ENCODE data around the gene OASL.

Gene OASL

GRCh38 chr12:121010860-121011259, 28.2 kb downstream of the OASL start:
- no peak for DNase-seq

DNA sequence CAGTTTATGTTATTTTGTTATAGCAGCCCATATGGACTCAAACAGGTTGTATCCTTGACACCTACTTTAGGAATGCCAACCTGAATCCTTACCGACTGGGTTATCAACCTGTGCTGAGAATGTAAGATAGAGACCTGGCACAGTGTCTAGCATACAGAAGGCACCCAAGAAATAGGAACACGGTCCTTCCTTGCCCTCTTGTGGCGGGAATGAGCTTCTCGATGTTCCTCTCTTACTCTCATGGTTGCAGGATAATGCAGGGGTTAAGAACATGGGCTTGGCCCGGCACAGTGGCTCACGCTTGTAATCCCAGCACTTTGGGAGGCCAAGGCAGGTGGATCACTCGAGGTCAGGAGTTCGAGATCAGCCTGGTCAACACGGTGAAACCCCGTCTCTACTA, 29.3 kb downstream of the OASL start:
- no peak for DNase-seq

DNA sequence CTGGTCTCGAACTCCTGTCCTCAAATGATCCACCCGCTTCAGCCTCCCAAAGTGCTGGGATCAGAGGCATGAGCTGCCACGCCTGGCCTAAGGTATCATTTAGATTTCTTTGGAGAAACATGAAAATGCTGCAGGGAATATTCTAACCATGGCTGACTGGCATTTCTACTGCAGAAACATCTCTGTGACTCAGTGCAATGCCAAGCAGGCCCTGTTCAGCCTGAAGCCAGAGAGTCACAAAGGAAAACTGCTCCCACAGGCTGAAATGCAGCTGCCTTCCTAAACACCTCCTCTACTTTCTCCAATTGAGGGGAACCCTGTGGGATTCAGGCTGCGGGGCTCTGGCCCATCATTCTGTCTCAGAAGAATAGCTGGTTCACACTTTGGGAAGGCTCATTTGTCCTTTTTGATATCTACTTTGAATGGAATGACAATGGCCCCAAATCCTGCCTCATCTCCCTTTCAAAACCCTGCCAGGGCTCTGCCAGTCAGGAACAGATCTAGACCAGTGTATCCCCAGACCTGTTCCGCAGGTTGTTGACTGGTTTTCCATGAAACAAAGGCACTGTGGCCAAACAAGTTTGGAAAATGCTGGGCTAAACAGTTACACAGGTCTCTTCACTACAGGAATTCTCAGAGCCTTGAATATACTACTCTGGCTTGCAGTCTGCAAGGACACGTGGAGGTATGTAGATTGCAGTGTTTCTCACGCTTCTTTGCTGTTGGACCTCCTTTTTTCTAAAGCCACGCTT, 30.5 kb downstream of the OASL start:
- DNase-seq = no peak

- peak in 3 of 6 experiments; percentile 2 to 10 (median 6) for DNase-seq
Measured at GRCh38 chr12:121005346-121005815, 33.7 kb downstream of the OASL start.

DNA sequence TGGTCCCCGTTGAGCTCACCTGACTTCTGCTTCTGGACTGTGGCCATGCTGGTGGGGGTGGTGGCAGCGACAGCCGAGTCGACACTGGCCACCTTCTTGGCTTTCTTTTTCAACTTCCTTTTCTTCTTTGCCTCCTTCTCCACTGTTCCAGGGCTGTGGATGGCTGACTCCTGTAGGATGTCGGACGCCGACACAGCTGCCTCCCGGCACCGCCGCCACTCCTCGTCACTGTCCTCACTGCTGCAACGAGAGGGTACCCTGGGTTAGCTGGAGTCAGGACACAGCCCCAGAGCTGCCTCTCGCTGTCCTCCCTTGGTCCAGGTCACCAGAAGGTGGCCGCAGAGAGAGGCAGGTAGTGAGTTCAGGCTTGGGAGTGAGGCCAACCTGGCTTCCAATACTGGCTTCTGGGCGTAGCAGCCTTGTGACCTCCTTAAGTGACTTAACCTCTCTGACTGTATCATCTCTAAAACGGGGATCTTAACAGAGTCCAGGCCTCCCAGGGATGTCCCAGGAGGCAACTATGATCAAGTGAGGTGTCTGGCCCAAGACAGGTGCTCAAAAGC, 34.7 kb downstream of the OASL start:
- DNase-seq = no peak

DNA sequence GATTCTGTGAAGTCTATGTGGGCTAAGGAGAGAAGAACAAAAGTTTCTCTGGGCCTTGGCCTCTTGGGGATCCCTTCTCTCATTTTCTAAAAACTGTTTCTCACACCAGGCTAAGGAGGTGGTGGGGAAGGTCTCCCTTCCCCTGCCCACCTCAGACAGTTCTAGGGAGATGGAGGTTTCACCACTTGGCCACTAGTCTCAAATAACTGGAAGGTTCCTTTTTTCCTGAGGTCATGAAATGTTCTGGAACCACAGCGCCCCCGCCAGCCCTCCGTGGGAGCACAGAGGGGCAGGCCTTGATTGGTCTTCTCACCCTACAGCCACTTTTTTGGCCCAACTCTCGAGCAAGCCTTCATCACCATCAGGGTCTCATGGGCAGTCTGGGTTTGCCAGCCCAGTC, 35.4 kb downstream of the OASL start:
- DNase-seq = no peak

DNA sequence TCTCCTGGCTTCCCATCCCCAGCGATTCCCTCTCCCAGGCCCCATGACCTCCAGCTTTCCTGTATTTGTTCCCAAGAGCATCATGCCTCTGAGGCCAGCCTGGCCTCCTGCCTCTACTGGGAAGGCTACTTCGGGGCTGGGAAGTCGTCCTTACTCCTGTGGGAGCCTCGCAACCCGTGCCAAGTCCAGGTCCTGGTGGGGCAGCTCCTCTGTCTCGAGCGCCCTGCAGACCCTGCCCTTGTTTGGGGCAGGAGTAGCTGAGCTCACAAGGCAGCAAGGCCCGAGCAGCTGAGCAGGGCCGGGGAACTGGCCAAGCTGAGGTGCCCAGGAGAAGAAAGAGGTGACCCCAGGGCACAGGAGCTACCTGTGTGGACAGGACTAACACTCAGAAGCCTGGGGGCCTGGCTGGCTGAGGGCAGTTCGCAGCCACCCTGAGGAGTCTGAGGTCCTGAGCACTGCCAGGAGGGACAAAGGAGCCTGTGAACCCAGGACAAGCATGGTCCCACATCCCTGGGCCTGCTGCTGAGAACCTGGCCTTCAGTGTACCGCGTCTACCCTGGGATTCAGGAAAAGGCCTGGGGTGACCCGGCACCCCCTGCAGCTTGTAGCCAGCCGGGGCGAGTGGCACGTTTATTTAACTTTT, 37.1 kb downstream of the OASL start:
- DNase-seq = no peak

DNA sequence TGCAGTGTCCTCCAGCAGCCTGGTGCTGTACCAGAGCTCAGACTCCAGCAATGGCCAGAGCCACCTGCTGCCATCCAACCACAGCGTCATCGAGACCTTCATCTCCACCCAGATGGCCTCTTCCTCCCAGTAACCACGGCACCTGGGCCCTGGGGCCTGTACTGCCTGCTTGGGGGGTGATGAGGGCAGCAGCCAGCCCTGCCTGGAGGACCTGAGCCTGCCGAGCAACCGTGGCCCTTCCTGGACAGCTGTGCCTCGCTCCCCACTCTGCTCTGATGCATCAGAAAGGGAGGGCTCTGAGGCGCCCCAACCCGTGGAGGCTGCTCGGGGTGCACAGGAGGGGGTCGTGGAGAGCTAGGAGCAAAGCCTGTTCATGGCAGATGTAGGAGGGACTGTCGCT, 38.0 kb downstream of the OASL start:
- no peak for DNase-seq

GRCh38 chr12:121000530-121000929, 38.5 kb downstream of the OASL start:
- DNase-seq = no peak

GRCh38 chr12:120999191-121000120, 39.6 kb downstream of the OASL start:
- DNase-seq = no peak

- DNase-seq = no peak
Measured at GRCh38 chr12:120998435-120998834, 40.6 kb downstream of the OASL start.

DNA sequence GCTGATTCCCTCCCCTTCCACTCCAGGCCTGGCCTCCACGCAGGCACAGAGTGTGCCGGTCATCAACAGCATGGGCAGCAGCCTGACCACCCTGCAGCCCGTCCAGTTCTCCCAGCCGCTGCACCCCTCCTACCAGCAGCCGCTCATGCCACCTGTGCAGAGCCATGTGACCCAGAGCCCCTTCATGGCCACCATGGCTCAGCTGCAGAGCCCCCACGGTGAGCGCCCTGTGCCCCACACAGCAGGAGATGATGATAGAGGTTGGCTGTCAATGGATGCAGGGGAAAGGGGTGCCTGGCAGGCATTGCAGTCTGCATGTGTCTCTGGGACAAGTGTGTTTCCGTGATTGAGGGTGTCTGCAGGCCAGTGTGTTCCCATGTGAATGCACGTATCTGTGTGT, 41.6 kb downstream of the OASL start:
- DNase-seq = no peak

DNA sequence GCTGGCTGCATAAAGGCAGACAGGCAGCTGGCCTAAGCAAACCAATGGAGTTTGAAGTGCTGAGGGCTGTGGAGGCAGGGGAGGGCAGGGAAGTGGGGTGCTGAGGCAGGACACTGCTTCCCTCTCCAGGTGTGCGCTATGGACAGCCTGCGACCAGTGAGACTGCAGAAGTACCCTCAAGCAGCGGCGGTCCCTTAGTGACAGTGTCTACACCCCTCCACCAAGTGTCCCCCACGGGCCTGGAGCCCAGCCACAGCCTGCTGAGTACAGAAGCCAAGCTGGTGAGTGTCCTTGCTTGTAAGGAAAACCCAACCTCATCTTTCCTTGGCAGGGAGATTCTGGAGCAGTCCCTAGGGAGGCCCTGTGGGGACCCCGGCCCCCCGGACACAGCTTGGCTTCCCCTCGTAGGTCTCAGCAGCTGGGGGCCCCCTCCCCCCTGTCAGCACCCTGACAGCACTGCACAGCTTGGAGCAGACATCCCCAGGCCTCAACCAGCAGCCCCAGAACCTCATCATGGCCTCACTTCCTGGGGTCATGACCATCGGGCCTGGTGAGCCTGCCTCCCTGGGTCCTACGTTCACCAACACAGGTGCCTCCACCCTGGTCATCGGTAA, 42.8 kb downstream of the OASL start:
- DNase-seq = no peak

GRCh38 chr12:120994589-120995337, 44.3 kb downstream of the OASL start:
- no peak for DNase-seq

DNA sequence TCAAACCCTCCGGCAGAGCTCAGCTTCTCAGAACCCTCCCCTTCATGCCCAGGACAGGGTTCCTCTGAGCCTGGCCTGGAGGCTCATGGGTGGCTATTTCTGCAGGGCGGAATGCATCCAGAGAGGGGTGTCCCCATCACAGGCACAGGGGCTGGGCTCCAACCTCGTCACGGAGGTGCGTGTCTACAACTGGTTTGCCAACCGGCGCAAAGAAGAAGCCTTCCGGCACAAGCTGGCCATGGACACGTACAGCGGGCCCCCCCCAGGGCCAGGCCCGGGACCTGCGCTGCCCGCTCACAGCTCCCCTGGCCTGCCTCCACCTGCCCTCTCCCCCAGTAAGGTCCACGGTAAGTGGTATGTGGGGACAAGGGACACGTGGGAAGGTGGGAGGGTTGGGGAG, 45.0 kb downstream of the OASL start:
- DNase-seq = no peak

GRCh38 chr12:120993496-120993895, 45.5 kb downstream of the OASL start:
- no peak for DNase-seq

DNA sequence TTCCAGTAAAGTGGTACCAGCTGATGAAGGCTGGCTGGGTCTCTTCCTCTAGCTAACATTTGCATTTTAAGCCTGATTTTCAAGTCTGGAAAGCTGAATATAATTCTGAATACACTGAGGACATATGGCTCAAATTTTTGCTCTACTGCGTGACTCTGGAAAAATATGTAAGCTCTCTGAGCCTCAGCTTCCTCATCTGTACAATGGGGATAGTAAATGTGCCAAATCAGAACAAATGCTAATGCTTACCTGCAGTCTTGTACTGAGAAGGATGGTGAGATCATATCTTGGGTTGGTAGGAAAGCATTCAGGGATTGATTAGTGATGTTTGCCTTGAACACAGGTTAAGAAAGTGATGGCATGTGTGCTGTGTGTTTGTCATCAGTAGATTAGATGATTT, 46.1 kb downstream of the OASL start:
- DNase-seq = no peak

DNA sequence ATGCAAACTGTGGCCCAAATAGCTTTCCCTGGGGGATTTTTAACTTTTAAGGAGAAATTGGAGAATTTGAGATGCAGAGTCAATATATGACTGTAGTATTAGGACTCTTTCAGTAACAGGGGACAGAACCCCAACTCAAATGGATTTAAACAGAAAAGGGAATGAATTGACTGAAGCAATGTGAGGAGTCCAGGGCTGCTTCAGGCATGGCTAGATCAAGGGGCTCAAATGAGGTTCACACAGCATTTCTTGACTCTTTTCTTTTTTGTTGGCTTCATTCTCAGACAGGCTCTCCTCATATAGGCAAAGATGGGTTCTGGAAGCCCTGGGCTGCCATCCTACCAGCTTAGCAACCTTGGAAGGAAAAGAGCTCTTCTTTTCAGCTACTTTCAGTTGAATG, 47.1 kb downstream of the OASL start:
- DNase-seq = no peak

GRCh38 chr12:120990487-120991055, 48.5 kb downstream of the OASL start:
- DNase-seq = no peak

GRCh38 chr12:120989687-120990086, 49.4 kb downstream of the OASL start:
- DNase-seq = no peak

GRCh38 chr12:120988658-120989057, 50.4 kb downstream of the OASL start:
- DNase-seq = no peak

DNA sequence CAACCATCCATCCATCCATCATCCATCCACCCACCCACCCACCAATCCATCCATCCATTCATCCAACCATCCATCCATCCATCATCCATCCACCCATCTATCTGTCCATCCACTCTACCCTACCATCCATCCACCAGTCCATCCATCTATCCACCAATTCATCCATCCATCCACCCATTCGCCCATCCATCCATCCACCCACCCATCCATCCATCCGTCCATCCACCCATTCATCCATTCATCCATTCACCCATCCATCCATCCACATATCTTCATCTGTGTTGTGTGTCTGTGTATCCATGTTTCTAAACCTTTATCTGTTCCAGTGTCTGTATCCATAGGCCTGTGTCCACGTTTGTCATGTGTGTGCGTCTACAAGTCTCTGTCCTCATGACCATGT, 50.8 kb downstream of the OASL start:
- DNase-seq = no peak

Measured in stimulated activated naive CD4-positive, alpha-beta T cell (primary cell).